ENCODE measurements around the gene TMEM101.
"Not testable (repeated sequence)": the region's sequence is repeated elsewhere in the genome, so short reads cannot be mapped to it uniquely, and the experiment has no call there.

Gene TMEM101

DNA sequence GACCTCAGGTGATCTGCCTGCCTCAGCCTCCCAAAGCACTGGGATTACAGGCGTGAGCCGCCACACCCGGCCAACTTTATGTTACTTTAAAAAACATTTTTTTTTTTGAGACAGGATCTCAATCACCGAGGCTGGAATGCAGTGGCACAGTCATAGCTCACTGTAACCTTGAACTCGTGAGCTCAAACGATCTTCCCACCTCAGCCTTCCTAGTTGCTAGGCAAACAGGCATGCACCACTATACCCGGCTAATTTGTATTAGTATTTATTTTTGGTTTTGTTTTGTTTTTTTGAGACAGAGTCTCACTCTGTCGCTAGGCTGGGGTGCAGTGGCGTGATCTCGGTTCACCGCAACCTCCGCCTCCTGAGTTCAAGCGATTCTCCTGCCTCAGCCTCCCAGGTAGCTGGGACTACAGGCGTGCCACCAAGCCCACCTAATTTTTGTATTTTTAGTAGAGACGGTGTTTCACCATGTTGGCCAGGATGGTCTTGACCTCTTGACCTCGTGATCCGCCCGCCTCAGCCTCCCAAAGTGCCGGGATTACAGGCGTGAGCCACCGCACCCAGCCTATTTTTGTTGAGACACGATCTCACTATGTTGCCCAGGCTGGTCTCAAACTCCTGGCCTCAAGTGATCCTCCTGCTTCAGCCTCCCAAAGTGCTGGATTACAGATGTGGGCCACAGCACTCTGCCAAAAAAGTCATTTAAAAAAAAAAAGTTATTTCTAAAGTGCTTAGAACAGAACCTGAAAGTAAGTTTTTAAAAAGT lies 42.1 kb downstream of the TMEM101 start:
- DNase-seq: not testable (repeated sequence)

DNA sequence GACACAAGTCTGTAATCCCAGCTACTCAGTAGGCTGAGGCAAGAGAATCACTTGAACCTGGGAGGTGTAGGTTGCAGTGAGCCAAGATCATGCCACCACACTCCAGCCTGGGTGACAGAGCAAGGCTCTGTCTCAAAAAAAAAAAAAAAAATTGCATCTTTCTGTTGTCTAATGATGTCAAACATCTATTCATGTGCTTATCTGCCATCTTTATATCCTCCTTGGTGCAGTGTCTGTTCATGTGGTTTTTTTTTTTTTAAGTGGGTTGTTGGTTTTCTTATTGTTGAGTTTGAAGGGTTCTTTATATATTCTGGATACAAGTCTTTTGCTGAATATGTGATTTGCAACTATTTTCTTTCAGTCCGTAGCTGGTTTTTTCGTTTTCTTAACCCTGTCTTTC lies 43.3 kb downstream of the TMEM101 start:
- not testable (repeated sequence) for DNase-seq

DNA sequence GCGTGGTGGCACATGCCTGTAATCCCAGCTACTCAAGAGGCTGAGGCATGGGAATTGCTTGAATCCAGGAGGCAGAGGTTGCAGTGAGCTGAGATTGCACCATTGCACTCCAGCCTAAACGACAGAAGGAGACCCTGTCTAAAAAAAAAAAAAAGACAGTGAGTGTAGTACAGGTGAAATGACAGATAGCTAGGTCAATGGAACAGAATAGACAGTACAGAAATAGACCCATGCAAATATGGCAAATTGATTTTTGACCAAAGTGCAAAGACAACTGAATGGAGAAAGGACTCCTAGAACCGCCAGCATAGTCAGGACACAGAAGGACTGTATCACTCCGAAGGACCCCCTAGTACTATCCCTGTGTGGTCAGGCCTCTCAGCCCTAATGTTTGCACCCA lies 44.4 kb downstream of the TMEM101 start:
- no peak for DNase-seq

DNA sequence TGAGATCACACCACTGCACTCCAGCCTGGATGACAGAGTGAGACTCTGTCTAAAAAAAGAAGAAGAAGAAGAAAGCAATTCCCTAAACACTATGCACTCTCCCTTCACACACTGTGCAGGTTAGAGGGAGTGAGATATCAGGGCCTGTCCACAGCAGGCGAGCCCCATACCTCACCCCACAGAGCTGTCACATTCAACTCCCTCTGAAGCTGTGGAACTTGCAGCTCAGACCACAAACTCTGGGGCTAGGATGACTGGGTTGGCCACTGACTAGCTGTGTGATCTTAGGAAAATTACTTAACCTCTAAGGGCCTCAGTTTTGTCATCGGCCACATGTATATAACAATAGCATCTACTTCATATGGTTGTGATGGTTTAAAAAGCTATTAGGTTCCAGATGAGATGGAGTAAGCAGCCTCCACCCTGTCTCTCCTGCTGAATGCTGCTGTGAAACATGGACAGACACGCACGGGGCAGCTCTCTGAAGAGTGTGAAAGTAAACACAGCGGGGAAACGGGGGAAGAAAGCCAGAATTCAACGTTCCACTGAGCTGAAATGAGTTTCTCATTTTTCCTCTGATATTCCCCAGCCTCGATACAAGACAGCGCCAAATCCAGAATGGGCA lies 47.4 kb downstream of the TMEM101 start:
- no peak for DNase-seq

- no peak for DNase-seq
Observed at GRCh38 chr17:43966276-43966675, 48.5 kb downstream of the TMEM101 start.

GRCh38 chr17:43962479-43962878 lies 52.3 kb downstream of the TMEM101 start:
- DNase-seq: no peak

DNA sequence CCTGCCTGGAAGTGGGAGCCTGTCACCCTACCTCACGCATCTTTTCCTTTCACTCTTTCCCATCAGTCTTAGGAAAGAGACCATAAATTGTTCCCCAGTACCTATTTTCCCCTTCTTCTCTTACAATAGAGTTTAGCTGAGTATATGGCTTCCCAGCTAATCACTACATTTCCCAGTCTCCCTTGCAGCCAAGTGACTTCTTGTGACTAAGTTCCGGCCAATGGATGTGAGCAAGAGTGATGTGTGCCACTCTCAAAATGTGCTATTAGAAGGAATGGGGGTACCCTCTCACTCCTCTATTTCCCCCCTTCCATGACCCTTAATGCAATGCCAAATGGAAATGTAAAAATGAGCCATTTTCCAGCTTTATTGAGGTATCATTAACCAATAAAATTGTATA lies 52.8 kb downstream of the TMEM101 start:
- no peak for DNase-seq

DNA sequence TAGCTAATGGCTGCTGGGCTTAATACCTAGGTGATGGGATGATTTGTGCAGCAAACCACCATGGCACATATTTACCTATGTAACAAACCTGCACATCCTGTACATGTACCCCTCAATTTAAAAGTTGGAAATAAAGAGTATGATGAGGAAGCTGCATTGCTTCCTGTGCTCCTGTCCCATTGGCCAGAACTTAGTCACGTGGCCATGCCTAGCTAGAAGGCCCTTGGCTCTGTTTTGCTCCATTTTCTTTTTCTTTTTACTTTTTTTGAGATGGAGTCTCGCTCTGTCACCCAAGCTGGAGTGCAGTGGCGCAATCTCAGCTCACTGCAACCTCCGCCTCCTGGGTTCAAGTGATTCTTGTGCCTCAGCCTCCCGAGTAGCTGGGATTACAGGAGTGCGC lies 53.5 kb downstream of the TMEM101 start:
- not testable (repeated sequence) for DNase-seq
